Right lobe of liver (tissue), 4 donors: Measurements from ENCODE around the gene RECK.

Experiments used
- CTCF ChIP-seq, 4 donors: fragments of 200-600 bp in 3 of 4; fragments of 450-650 bp in 1 of 4; IDR thresholded peaks; one replicate each; pipeline versions ENCODE4 v1.5.1 to v1.8.0; 2016 to 2022; ENCODE audit warnings: antibody characterized with exemption in 4 of 4, mild to moderate bottlenecking in 2 of 4
- POLR2A ChIP-seq: fragments of 450-650 bp; IDR thresholded peaks from one replicate; pipeline ENCODE4 v1.6.1; 2017; ENCODE audit warnings: antibody characterized with exemption, mild to moderate bottlenecking
- donor health status: DM: no; HTN: no; CAD: no.
- donor health status: DM: no; HTN: no; CAD: no.
- donor health status: DM: no; HTN: yes; CAD: no.

GRCh38 chr9:36153746-36154145, 117.0 kb downstream of the RECK start:
- TF ChIP-seq POLR2A = no peak
- TF ChIP-seq CTCF (IDR thresholded peaks at IDR 0.05) = no peak
